AG09309 (cell line): ENCODE data around the gene ECHDC1.
A peak's percentile ranks its signal among the peaks of the same experiment; 100 is the strongest.

ENCODE experiments used
- DNase-seq: peaks from one replicate; pipeline ENCODE4 v3.0.0-alpha.2; 2010; ENCODE audit warnings: low read depth
- H3K4me3 ChIP-seq: 2 replicates; pipeline ENCODE4 v1.5.1; 2011; ENCODE audit warnings: mild to moderate bottlenecking, low read depth, low read length, moderate library complexity; ENCODE audit not compliant: control insufficient read depth
- CTCF ChIP-seq: IDR thresholded peaks from 2 replicates; pipeline ENCODE4 v1.5.1; 2011; ENCODE audit warnings: mild to moderate bottlenecking, low read depth, low read length, inconsistent platforms; ENCODE audit not compliant: insufficient read depth, control insufficient read depth; ENCODE audit errors: missing control alignments

Gene ECHDC1

GRCh38 chr6:127273499-127273898, 69.9 kb downstream of the ECHDC1 start:
- no peak overlapping the region for H3K4me3 ChIP-seq
- DNase-seq: no peak
- no peak for TF ChIP-seq CTCF

- H3K4me3 ChIP-seq: no peak overlapping the region
- no peak for DNase-seq
- TF ChIP-seq CTCF: no peak
Observed at GRCh38 chr6:127272576-127272975, 70.8 kb downstream of the ECHDC1 start.

GRCh38 chr6:127267646-127268625, 75.5 kb downstream of the ECHDC1 start:
- TF ChIP-seq CTCF: no peak
- peak overlapping the region; percentile 98 for H3K4me3 ChIP-seq
- no peak for DNase-seq

GRCh38 chr6:127266892-127267645, 76.3 kb downstream of the ECHDC1 start:
- TF ChIP-seq CTCF: no peak
- H3K4me3 ChIP-seq: peak overlapping the region; percentile 98
- no peak for DNase-seq

- TF ChIP-seq CTCF: peak; percentile 79
- peak within 1 kb of the TSS; percentile 98 for H3K4me3 ChIP-seq
- DNase-seq: peak; percentile 52
Observed at GRCh38 chr6:127266178-127266891, 77.1 kb downstream of the ECHDC1 start, which contains the start of gene RNF146. TSS of gene RNF146 (plus strand) at chr6:127266864. CDS start at chr6:127280339, 13,475 bp downstream.

GRCh38 chr6:127263481-127263880, 79.9 kb downstream of the ECHDC1 start:
- no peak for TF ChIP-seq CTCF
- no peak for DNase-seq
- no peak overlapping the region for H3K4me3 ChIP-seq
